Suppressor macrophage treated with lipopolysaccharide for 4 hours (primary cell): ENCODE measurements around the gene DISP3.
"Not testable (repeated sequence)": the region's sequence is repeated elsewhere in the genome, so short reads cannot be mapped to it uniquely, and the experiment has no call there.

Experiments
- DNase-seq: peaks from one replicate; pipeline ENCODE4 v3.0.0-alpha.2; 2020

DISP3 gene

DNA sequence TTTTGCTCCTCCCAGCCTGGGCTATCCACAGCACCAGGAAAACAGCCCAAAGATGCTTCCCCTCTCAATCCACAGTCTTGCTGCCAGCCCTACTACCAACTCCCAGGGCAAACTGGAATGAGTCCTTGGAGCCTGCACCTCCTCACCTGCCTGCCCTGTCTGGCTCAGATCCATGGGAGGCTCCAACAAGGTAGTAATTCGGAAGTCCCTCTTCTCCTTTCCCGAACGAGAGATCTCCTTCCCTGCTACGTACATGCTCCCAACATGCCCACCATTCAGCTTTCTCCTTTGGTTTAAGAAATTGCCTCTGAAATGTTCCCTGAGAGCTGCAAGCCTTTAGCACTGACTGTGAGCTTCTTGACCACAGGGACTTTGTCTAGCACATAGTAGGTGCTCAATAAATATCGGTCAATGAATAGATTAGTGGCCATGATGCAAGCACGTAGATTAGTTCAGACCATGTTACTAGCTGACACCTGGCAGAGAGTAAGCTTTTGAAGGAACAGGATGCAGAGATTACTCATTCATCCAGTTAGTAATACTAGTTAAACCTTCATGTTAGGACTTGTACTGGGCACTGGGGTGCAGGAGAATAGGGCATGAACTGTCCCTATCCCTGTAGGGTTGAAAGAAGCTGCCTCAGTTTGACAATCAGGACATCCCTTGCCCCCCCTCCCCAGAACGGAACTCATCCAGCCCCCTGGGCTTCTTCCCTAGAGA, 80.1 kb downstream of the DISP3 start:
- DNase-seq, result no peak

DNA sequence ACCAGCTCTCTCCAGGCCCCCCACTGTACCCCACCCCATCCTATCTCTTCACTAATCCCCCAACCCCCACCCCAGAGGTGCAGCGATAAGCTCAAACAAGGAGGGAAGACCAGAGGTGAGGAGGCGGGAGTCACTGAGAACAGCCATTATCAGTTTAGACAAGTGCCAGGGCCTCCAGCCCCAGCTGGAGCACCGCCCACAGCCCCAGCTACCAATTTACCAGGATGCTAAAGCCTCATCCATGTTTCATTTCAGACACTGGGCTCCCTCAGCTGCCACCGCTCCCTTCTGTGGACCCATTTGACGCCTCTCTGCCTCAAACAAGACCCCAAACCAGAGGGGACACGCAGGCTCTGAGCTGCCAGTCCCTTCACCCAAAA, 80.6 kb downstream of the DISP3 start:
- DNase-seq, result no peak

DNA sequence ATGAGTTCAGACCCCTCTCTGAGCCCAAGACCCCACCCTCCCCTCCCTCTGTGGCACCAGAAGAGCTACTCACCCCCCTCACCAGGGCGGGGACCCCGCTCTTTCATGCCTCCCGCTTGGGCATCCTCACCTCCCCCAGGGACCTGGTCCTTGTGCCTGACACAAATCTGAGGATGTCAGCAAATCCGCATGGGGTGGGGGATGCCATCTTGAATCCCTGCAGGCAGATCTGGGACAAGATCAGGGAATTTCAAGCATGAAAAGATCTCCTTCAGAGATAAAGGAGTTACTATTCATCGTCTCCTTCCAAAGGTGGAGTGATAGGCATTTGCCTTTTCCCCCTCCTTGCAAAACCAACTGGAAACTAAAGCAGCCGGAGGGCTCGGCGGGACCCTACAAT, 81.1 kb downstream of the DISP3 start:
- no peak for DNase-seq

DNA sequence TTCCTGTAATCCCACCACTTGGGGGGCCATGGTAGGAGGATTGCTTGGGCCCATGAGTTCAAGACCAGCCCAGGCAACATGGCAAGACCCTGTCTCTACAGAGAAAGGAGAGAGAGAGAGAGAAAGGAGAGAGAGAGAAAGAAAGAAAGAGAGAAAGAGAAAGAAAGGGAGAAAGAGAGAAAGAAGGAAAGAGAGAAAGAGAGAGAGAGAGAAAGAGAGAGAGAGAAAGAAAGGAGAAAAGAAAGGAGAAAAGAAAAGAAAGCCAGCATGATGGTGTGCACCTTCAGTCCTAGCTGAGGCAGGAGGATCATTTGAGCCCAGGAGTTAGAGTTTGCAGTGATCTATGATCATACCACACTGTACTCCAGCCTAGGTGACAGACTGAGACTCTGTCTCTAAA, 82.8 kb downstream of the DISP3 start:
- DNase-seq, result no peak

DNA sequence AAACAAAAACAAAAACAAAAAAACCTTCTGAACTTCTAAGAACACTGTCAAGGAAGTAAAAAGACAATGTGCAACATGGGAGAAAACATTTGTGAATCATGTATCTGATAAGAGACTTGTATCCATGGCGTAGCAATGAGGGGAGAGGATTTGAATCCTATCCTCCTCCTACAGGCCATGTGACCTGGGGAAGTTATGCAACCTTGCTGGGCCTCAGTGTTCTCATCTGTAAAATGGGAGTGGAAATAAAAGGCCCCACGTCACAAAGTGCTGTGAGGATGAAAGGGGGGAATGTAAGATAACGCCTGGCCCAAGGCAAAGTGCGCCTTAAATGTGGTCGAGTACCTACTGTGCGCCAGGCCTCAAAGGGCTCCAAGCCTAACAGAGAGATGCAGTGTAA, 83.7 kb downstream of the DISP3 start:
- no peak for DNase-seq

DNA sequence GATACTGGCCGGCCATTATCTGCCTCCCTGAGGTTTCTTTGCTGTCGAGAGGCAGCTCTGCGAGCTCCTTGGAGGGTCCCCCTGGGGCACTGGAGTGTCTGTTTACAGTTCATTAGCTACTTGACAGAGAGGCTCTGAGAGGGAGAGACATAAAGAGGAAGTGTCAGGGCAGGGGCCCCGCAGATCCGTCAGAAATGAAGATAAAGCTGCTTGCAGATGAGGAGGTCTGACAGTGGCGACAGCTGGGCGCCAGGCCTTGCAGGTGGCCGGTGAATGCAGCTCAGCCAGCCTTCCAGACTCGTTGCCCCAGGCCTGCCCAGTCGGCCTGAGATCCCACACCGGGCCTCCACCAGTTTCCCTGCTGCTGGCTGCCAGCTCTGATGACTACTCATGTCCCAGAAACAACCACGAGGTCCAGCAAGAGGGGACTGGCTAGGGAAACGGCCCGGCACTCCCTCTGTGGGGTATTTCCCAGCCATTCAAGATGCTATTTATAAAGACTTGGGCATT, 84.7 kb downstream of the DISP3 start:
- DNase-seq, result peak; percentile 68

DNA sequence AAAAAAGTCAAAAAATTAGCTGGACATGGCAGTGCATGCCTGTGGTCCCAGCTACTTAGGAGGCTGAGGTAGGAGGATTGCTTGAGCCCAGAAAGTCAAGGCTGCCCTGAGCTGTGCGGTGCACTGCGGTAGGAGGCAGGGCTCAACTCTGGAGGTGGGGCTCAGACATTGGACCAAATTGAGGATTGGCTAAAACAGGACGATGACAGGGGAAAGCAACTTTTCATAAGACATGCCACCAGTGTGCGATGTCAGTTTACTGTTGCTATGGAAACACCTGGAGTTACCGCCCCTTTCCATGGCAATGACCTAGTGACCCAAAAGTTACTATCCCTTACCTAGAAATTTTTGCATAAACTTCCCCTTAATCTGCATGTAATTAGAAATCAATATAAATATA, 85.3 kb downstream of the DISP3 start:
- no peak for DNase-seq

DNA sequence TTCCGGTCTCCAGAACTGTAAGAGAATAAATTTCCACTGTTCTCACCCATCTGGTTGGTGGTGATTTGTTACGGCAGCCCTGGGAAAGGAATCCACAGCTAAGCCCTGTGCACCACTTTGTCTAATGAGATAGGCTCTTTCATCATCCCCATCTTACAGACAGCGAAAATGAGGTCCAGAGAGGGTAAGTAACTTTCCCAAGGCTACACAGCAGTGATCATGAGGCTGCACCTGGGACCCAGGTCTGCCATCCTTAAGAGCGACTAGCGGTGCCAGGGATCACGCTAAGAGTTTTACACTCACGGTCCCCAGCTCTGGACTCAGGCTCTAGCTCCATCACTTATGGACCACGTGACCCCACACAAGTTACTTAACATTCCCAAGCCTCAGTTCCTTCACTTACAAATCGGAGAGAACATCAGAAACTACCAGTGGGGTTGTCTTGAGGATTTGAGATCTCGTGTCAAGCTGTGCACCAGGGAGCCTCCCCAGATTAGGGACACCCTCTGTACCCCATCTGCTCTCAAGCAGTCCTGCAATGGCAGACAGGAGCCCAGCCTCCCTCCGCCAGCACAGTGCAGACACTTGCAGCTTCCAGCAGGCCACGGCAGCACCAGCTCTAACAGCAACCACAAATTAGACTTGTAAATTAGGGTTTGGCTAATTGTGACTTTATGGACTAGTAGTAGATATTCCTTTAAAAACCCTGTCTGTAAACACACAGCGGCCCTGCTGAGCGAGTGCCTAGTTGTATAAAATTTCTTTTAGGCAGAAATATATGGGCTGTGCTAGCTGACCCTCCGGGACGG, 87.3 kb downstream of the DISP3 start:
- DNase-seq, result no peak

DNA sequence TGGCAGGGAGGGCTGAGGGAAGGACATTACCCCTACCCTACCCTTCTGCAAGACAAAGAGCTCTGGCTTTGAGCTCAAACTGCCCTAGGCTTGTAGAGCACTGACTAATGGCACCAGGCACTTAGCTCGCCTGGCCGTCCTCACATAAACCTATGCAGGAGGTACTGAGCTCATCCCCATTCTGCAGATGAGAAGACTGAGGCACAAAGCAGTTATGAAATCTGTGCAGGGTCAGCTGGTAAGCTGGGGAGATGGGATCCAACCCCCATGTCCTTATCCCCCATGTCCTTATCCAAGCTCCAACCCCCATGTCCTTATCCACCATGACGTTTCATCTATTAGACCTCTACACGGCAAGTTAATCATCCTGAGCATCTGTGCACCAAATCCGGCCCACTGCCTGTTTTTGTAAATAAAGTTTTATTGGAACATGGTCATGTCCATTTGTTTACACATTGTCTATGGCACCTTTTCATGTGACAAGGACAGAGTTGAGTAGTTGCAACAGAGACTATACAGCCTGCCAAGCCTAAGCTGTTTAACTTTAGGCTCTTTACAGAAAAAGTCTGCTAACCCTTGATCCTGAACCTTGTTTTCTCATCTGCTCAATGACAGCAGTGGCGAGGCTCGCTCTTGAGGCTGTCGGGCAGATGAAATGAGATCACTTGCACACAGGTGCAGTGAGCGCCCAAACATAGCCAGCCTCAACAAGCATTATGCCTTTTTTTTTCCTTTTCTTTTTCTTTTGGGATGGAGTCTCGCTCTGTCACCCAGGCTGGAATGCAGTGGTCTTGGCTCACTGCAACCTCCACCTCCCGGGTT, 88.5 kb downstream of the DISP3 start:
- no peak for DNase-seq

DNA sequence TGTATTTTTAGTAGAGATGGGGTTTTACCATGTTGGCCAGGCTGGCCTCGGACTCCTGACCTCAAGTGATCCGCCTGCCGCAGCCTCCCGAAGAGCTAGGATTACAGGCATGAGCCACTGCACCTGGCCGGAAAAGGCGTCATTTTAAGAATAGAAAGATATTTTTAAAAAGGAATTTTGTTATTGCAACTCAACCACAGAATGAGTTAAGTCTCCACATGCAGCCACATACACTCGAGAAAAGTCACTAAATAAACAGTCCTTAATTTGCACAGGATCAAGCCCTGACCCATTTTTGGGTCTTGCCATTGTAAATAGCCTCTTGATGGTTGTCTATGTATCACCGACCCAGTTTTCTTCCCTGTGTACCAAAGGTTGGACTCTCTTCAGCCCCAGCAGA, 89.7 kb downstream of the DISP3 start:
- no peak for DNase-seq

DNA sequence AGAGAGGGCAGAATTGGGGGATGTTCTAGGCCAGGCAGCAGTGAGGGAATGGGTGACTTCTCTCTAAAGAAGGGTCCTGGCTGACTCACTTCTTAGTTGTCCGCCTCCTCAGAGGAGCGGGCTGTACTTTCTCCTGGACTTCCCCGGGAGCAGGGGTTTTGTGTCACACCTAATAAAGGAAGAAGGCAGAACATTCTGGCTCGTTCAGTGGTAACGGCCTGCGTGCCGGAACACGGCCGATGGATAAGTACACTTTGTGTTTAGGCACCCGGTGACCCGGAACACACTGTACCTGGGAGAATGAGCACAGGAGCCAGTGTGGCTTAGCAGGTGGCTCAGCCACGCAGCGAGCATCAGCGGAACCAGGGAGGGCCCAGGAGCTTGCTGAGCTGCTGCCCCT, 90.6 kb downstream of the DISP3 start:
- no peak for DNase-seq

DNA sequence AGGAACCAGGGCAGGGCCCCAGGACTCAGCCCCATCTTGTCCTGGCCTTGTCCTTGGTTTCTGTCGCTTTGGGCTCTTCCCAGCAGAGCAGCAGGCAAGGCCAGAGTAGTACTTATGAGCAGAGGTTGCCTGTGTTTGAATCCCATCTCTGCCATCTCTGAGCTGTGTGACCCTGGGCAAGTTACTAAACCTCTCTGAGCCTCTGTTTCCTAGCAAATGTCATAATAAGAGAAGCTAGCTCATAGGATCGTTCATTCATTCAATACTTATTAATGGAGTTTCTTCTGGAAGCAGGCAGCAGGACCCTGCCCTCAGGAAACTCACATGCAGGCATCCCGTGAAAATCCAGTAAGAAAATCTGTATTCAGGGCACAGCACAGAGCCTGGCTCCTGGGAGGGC, 91.0 kb downstream of the DISP3 start:
- DNase-seq, result no peak

DNA sequence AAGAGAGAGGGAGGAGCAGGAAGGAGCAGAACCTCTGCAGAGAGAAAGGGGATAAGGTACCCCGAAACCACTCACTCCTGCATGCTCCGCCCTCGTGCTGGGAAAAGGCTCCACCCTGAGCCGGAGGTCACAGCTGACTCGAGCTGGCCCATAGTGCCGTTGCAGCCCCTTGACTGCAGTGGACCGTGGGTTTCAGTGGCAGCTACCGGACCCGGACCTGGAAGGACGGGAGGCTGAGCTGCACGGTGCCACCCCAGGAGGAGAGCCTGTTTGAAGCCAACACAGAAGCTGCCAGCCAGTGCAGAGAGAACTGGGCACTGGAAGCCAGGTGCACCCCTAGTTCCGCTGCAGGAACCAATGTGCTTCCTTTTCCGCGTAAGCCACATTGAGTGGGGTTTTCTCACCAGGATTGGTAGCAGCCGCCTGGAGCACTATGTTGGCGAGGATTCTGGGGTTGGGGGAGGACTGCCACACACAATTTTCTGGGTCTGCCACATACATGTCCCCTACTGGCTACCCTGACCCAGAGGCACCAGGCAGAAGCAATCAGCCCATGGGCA, 91.9 kb downstream of the DISP3 start:
- no peak for DNase-seq

DNA sequence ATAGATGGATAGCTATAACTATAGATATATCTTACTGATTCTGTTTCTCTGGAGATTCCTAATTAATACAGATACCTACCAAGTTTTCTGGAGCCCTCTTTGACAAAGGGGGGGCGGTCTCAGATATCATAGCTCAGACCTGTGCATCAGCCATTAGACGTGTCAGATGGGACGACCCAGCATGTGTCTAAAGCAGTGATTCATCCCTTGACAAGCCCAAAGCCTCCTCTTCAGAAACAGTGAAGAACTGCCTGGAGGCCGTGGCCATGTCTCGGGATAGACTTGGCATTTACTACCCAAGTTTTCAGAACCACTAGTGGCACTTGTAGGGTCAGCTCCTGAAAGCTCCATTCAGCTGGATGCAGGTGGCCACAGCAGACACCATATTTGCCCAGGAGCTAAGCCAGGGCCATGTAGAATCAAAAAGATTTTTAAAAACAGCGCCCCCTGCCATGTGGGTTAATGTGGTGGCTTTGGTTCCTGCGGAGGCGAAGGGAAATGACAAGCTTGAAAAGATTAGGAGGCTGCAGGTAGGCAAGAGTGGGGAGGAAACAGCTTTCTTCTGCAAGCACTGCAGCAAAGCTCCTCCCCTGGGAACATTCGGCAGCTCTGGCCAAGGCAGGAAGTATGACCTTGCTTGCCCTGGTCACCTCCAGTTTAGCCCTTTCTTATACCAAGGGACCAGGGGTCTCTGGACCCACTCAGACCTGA, 93.1 kb downstream of the DISP3 start:
- DNase-seq, result peak; percentile 9

DNA sequence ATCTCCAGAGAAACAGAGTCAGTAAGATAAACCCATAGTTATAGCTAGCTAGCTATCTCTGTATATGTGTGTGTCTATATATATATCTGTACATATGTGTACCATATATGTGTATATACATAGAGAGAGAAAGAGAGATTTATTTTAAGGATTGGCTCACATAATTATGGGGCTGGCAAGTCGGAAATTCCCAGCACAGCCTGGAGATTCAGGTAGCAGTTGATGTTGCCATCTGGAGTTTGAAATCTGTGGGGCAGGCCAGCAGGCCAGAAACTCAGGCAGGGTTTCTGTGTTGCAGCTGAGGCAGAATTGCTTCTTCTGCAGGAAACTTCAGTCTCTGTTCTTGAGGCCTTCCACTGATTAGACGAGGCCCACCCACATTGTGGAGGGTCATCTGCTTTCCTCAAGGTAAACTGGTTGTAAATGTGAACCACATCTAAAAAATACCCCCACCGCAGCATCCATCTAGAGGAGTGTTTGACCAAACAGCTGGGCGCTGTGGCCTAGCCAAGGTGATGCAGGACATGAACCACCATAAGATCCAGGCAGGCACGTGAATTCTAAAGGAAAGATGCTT, 94.2 kb downstream of the DISP3 start:
- no peak for DNase-seq

DNA sequence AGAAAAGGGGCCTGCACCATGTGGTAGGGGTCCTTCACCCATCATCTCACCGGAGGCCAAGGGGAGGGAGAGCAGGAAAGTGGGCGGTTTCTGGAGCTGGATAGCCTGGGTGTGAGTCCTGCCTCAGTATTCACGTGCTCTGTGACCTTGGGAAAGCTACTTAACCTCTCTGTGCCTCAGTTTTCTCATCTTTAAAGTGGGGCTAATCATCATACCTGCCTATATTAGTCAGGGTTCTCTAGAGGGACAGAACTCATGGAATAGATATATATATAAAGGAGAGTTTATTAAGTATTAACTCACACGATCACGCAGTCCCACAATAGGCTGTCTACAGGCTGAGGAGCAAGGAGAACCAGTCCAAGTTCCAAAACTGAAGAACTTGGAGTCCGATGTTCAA, 96.6 kb downstream of the DISP3 start:
- no peak for DNase-seq

DNA sequence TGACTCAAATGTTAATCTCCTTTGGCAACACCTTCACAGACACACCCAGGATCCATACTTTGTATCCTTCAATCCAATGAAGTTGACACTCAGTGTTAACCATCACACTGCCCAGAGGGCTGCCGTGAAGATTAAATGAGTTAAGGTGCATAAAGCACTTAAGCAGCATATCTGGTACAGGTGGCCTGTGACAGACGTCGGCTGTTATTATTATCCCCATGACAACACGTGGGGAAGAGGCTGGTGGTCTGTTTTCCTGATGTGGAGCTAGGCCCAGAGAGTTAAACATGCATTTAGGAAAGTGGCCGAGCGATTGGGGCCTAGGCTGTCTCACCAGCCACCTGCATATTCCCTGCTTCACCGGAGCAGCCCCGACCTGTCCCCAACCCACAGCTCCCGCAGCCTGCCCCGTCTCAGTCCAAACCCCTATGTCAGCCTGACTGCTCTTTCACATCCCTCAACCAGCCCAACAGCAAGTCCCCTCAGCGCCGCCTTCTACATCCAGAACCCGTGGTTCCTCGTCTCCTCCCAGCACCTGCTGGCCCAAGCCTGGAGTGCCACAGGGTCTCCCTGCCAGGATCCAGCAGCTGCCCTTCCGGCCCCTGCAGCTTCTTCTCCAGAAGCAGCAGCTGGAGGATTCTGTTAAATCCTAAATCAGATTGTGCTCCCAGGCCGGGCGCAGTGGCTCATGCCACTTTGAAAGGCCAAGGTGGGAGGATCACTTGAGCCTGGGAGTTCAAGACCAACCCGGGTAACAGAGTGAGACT, 97.3 kb downstream of the DISP3 start:
- DNase-seq, result no peak

DNA sequence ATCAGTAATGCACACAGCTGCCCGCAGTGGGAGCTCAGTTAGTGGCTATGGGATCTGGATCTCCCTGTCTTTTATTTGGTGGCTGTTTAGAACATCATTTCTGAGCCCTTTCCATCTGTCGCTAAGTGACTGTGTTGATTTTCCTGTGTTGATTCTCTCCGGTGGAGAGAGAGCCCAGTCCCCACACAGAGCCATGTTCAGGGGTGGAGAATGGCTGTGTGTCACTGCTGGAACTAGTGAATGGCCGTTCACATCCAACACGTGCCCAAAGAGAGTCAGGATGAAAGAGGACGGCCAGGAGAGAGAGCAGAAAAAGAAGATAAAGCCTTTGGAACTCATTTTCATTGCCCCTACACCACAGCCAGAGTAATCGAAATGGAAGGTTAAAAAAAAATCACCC, 99.0 kb downstream of the DISP3 start:
- no peak for DNase-seq

DNA sequence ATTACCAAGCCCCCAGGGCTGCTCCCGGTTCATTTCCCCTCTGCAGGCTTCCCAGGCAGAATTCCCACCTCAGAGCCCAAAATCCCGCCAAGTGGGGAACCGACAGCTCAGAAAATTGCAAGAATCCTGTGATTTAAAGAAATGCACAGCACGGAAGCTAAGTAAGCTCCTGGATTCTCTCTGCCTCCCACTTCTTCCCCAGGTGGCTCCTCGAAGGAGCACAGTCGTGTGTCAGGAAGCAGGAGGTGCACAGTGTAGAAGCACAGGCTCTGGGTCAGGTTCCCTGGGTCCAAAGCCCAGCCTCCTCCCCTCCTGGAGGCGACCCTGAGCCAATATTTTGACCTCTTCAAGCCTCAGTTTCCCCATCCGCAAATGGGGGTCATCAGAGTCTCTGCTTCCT, 100.6 kb downstream of the DISP3 start:
- DNase-seq, result no peak

DNA sequence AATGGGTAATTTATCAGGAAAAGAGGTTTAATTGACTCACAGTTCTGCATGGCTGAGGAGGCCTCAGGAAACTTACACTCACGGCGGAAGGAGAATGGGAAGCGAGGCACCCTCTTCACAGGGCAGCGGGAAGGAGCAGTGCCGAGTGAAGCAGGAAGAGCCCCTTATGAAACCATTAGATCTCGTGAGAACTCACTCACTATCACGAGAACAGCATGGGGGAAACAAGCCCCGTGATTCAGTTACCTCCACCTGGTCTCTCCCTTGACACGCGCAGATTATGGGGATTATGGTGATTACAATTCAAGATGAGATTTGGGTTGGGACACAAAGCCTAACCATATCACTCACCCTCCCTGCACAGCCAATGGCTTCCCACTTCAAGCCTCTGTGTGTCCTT, 101.1 kb downstream of the DISP3 start:
- not testable (repeated sequence) for DNase-seq

DNA sequence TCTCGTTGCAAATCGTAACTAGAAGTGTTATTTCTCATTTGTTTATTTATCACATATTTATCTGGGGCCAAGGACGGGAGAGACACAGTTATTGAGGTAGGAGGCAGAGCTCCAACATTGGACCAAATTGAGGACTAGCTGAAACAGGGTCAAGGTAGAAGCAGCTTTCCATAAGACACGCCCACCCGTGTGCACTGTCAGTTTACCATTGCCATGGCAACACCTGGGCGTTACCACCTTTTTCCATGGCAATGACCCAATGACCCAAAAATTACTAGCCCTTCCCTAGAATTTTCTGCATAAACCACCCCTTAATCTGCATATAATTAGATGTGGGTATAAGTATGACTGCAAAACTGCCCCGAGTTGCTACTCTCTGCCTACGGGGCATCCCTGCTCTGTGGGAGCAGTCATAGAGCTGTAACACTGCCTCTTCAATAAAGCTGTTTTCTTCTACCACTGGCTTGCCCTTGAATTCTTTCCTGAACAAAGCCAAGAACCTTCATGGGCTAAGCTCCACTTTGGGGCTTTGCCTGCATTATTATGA, 102.6 kb downstream of the DISP3 start:
- no peak for DNase-seq
